Thyroid gland (tissue), 4 donors: Measurements from ENCODE around the gene HYDIN.

ENCODE experiments used
- POLR2A ChIP-seq, 2 donors: fragments of 450-650 bp; IDR thresholded peaks; one replicate each; pipeline ENCODE4 v1.6.1; 2017; ENCODE audit warnings: antibody characterized with exemption in 2 of 2, mild to moderate bottlenecking in 2 of 2, moderate library complexity in 1 of 2
- TF ChIP-seq, protein P1 (sequence below), 6 experiments: fragments of 200-600 bp in 3 of 6; fragments of 450-650 bp in 3 of 6; sonication (generic) in 3 of 6; IDR thresholded peaks; one replicate each; pipeline ENCODE4 v1.5.1; 2016 to 2019; ENCODE audit warnings: antibody characterized with exemption in 6 of 6, mild to moderate bottlenecking in 2 of 6, inconsistent platforms in 1 of 6, moderate library complexity in 1 of 6

DNA sequence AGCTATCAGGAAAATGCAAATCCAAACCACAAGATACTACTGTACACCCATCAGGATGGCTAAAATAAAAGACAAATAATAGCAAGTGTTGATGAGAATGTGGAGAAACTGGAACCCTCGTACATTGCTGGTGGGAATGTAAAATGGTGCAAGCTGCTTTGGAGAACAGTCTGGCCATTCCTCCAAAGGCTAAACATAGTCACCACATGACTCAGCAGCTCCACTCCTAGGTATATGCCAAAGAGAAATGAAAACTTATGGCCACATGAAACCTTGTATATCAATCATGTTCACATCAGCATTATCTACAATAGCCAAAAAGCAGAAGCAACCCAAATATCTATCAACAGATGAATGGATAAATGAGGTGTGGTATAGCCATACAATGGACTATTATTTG, 458.0 kb downstream of the HYDIN start:
- no peak for TF ChIP-seq POLR2A (IDR thresholded peaks at IDR 0.05)
- TF ChIP-seq, protein P1, sequence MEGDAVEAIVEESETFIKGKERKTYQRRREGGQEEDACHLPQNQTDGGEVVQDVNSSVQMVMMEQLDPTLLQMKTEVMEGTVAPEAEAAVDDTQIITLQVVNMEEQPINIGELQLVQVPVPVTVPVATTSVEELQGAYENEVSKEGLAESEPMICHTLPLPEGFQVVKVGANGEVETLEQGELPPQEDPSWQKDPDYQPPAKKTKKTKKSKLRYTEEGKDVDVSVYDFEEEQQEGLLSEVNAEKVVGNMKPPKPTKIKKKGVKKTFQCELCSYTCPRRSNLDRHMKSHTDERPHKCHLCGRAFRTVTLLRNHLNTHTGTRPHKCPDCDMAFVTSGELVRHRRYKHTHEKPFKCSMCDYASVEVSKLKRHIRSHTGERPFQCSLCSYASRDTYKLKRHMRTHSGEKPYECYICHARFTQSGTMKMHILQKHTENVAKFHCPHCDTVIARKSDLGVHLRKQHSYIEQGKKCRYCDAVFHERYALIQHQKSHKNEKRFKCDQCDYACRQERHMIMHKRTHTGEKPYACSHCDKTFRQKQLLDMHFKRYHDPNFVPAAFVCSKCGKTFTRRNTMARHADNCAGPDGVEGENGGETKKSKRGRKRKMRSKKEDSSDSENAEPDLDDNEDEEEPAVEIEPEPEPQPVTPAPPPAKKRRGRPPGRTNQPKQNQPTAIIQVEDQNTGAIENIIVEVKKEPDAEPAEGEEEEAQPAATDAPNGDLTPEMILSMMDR (IDR thresholded peaks at IDR 0.05) = no peak
